Testis (tissue), 3 donors: Measurements from ENCODE around the gene EPHA7. TPM values are rescaled to one million over a fixed set of nuclear protein-coding genes. Genes with fewer than 3 reads are reported as not detected.

Experiments used
- DNase-seq: peaks from one replicate; pipeline ENCODE4 v3.0.0-alpha.2; 2019
- H3K27ac ChIP-seq, 2 donors: fragments of 200-600 bp; sonication (generic); one replicate each; pipeline ENCODE4 v1.5.1; 2019
- H3K27me3 ChIP-seq: fragments of 200-600 bp; sonication (generic); one replicate; pipeline ENCODE4 v1.5.1; 2019
- H3K36me3 ChIP-seq: fragments of 200-600 bp; sonication (generic); one replicate; pipeline ENCODE4 v1.5.1; 2017; ENCODE audit warnings: low read depth; ENCODE audit errors: missing control alignments
- H3K4me1 ChIP-seq: fragments of 200-600 bp; sonication (generic); one replicate; pipeline ENCODE4 v1.5.1; 2019
- H3K4me3 ChIP-seq, 2 donors: fragments of 200-600 bp; sonication (generic); one replicate each; pipeline ENCODE4 v1.5.1; 2017 to 2019
- H3K9me3 ChIP-seq: fragments of 200-600 bp; sonication (generic); one replicate; pipeline ENCODE4 v1.5.1; 2017
- POLR2A ChIP-seq: fragments of 450-650 bp; IDR thresholded peaks from one replicate; pipeline ENCODE4 v1.6.1; 2017; ENCODE audit warnings: antibody characterized with exemption, mild to moderate bottlenecking, moderate library complexity
- WGBS, 2 donors: methylation state at CpG; one replicate each; pipeline ENCODE4 v1.1.5; 2018; 5-methylcytosine and 5-hydroxymethylcytosine counted together
- intact Hi-C: fragments of 100-400 bp; cut with DNase I; formaldehyde crosslinking; loops from one replicate; pipeline ENCODE4 v1.15.1; 2023; ENCODE audit warnings: low total_unique reads
- polyA plus RNA-seq: library from polyadenylated mRNA; stranded (reverse); fragments of 350-450 nt; fragmentation: Illumina TruSeq; extraction: RNeasy Lipid Tissue Mini Kit (QIAGEN cat#74804); gene quantifications from one replicate; pipeline ENCODE4 v1.2.3, GENCODE V29; 2014; ENCODE audit warnings: low read depth, low replicate concordance; ENCODE audit not compliant: insufficient read depth
- total RNA-seq, 2 donors: library from RNA; depleted of rRNA; stranded (reverse); fragments of >200 nt; gene quantifications; one replicate each; pipeline ENCODE4 v1.2.3, GENCODE V29; 2016
- TF ChIP-seq, protein P1 (sequence below), 3 experiments: fragments of 450-650 bp in 2 of 3; fragments of 200-600 bp in 1 of 3; sonication (generic) in 1 of 3; IDR thresholded peaks; one replicate each; pipeline ENCODE4 v1.5.1; 2016 to 2019; ENCODE audit warnings: antibody characterized with exemption in 3 of 3, mild to moderate bottlenecking in 2 of 3, moderate library complexity in 1 of 3

The EPHA7 gene
- total and polyA plus RNA-seq, 3 donors from 2014 or later: 3.4 to 7.2 (median 4.8) TPM

DNA sequence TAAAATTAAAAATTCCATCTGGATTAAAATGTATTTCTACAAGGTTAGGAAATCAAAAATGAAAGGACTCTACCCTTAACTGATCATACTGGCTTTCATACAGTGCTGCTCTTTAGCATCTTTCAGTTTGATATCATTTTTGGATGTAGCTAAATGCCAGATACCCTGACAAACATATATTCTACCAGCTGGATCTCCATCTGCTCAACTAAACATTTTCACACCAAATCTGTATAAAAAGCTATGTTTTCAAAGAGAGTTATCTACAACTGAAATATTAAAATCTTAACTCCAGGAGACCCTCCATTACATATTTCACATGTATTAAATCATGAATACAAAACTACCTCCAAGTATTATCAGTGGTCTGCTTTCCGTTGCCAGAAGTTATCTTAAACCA, 95.7 kb downstream of the EPHA7 start:
- WGBS, 2 donors: 87 to 92% methylated on average over 1 of the region's 1 CpG
- DNase-seq: no peak
- H3K36me3 ChIP-seq: no peaks in the 10 kb centered on the region
- H3K27ac ChIP-seq: no peak overlapping the region
- no peaks in the 10 kb centered on the region for H3K27me3 ChIP-seq
- intact Hi-C loops: no loop called here
- no peaks in the 10 kb centered on the region for H3K4me1 ChIP-seq
- no peaks in the 10 kb centered on the region for H3K9me3 ChIP-seq
- TF ChIP-seq, protein P1, sequence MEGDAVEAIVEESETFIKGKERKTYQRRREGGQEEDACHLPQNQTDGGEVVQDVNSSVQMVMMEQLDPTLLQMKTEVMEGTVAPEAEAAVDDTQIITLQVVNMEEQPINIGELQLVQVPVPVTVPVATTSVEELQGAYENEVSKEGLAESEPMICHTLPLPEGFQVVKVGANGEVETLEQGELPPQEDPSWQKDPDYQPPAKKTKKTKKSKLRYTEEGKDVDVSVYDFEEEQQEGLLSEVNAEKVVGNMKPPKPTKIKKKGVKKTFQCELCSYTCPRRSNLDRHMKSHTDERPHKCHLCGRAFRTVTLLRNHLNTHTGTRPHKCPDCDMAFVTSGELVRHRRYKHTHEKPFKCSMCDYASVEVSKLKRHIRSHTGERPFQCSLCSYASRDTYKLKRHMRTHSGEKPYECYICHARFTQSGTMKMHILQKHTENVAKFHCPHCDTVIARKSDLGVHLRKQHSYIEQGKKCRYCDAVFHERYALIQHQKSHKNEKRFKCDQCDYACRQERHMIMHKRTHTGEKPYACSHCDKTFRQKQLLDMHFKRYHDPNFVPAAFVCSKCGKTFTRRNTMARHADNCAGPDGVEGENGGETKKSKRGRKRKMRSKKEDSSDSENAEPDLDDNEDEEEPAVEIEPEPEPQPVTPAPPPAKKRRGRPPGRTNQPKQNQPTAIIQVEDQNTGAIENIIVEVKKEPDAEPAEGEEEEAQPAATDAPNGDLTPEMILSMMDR (IDR thresholded peaks at IDR 0.05): no peak
- TF ChIP-seq POLR2A: no peak
- H3K4me3 ChIP-seq: no peak overlapping the region

DNA sequence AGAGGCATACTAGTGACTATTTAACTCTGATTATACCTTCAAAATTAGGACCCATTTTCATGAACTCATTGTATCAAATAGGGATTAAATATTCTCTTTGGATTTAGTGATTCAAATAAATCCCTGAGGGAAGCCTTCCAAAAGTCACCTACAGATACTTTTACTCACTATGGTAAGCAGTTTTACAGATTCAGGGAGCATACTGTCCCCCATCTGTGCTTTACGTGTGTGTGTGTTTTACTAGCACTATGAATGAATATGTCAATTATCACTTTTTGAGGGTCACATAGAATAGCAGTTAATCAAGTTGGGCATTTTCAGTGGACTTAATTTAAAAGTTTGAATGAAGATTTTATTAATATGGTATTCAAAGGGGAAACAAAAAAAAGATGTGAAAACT, 96.7 kb downstream of the EPHA7 start:
- H3K27ac ChIP-seq: no peak overlapping the region
- no peak for TF ChIP-seq POLR2A
- no peak for DNase-seq
- H3K4me1 ChIP-seq: no peaks in the 10 kb centered on the region
- no peaks in the 10 kb centered on the region for H3K9me3 ChIP-seq
- 91 to 100% methylated on average over 1 of the region's 1 CpG for WGBS, 2 donors
- H3K4me3 ChIP-seq: no peak overlapping the region
- H3K27me3 ChIP-seq: no peaks in the 10 kb centered on the region
- no peaks in the 10 kb centered on the region for H3K36me3 ChIP-seq
- intact Hi-C loops: no loop called here

DNA sequence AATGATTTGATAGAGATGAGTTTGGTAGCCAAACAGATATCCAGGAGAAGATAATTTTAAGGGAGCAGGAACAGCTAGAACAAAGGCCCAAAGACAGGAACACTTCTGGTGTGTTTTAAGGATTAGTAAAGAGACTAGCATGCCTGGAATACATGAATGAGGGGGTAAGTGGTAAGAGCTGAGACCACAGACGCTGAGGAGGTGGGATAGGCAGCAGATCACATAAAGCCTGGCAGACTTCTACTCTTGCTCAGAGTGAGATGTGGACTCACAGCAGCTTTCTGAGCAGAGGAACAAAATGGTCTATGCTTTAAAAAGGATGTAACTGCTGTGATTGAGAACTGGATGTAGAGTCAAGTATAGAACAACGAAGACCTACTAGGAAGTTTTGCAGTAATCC, 100.1 kb downstream of the EPHA7 start:
- no peaks in the 10 kb centered on the region for H3K4me1 ChIP-seq
- intact Hi-C loops: no loop called here
- H3K9me3 ChIP-seq: no peaks in the 10 kb centered on the region
- no peak overlapping the region for H3K27ac ChIP-seq
- no peak overlapping the region for H3K4me3 ChIP-seq
- no peaks in the 10 kb centered on the region for H3K27me3 ChIP-seq
- no peak for DNase-seq
- TF ChIP-seq, protein P1 (IDR thresholded peaks at IDR 0.05): no peak
- TF ChIP-seq POLR2A: no peak
- no peaks in the 10 kb centered on the region for H3K36me3 ChIP-seq
- 66% methylated on average over 2 of the region's 2 CpGs for WGBS, 2 donors

DNA sequence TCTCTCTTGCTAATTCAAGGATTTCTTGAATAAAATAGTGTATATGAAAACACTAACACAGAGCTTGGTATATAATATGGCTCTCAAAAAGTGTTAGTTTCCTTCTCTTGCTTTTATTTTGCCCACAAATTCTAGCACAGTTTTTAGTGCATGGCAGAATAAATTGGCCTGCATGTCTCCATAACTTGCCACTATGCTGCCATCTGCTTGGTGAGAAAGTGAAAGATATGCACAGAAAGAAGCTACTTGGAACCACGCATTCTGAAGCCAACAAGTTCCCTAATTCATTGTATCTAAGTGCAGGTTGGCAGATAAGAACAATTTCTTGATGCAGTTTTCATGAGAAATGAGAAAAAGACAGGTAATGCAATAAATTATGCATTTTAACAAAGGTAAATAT, 101.2 kb downstream of the EPHA7 start:
- H3K4me1 ChIP-seq: no peaks in the 10 kb centered on the region
- intact Hi-C loops: no loop called here
- no peak overlapping the region for H3K27ac ChIP-seq
- 71 to 85% methylated on average over 1 of the region's 1 CpG for WGBS, 2 donors
- H3K27me3 ChIP-seq: no peaks in the 10 kb centered on the region
- TF ChIP-seq POLR2A: no peak
- TF ChIP-seq, protein P1 (IDR thresholded peaks at IDR 0.05): no peak
- no peaks in the 10 kb centered on the region for H3K9me3 ChIP-seq
- no peak overlapping the region for H3K4me3 ChIP-seq
- no peak for DNase-seq
- H3K36me3 ChIP-seq: no peaks in the 10 kb centered on the region

DNA sequence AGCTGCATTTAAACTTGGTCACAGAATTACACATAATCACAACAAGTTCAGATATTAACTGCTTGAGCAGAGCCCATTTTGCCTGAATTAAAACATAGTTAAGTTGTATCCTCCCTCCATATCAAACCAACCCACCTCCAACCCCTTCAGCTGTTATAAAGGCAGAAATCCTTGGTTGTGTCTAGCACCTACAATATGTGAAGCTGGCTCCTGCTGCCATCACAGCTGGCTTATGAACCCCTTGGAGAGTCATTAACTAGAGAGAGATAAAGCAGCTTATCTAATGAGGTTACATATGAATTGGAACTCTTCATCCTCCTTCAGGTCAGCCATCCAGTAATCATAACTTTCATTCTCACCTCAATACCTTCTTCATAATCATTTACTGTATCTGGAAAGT, 101.8 kb downstream of the EPHA7 start:
- TF ChIP-seq, protein P1 (IDR thresholded peaks at IDR 0.05): no peak
- TF ChIP-seq POLR2A: no peak
- Histone ChIP-seq H3K36me3 (no peaks in the 10 kb centered on the region), H3K27me3 (no peaks in the 10 kb centered on the region), H3K4me3 (no peak overlapping the region), H3K27ac (no peak overlapping the region), H3K9me3 (no peaks in the 10 kb centered on the region), H3K4me1 (no peaks in the 10 kb centered on the region)
- intact Hi-C loops: no loop called here
- DNase-seq: no peak
